Brain microvascular endothelial cell (primary cell): ENCODE results near the gene MDM4.
"Not testable (repeated sequence)": the region's sequence is repeated elsewhere in the genome, so short reads cannot be mapped to it uniquely, and the experiment has no call there.

ENCODE experiments used
- DNase-seq: peaks from one replicate; pipeline ENCODE4 v3.0.0-alpha.2; 2020
- H3K27ac ChIP-seq: fragments of 250-450 bp; sonication (Bioruptor Pico); 2 replicates; pipeline ENCODE4 v1.5.1; 2020; ENCODE audit warnings: mild to moderate bottlenecking, moderate library complexity
- H3K27me3 ChIP-seq: fragments of 250-450 bp; sonication (Bioruptor Pico); replicated peaks from 2 replicates; pipeline ENCODE4 v1.5.1; 2020; ENCODE audit warnings: mild to moderate bottlenecking
- H3K36me3 ChIP-seq: fragments of 250-450 bp; sonication (Bioruptor Pico); replicated peaks from 2 replicates; pipeline ENCODE4 v1.5.1; 2020; ENCODE audit warnings: mild to moderate bottlenecking
- H3K4me3 ChIP-seq: 2 replicates; pipeline ENCODE4 v1.5.1; 2011; ENCODE audit warnings: low read depth, mild to moderate bottlenecking, control low read depth, low read length, moderate library complexity
- in situ Hi-C: cut with HindIII; loops from 2 replicates; pipeline ENCODE4 v1.10.0; 2017; ENCODE audit warnings: low sequenced_read_pairs, low pct_ligation_motif_present
- TF ChIP-seq, protein P1 (sequence below): IDR thresholded peaks from 2 replicates; pipeline ENCODE4 v1.5.1; 2011; ENCODE audit warnings: low read depth, mild to moderate bottlenecking, moderate library complexity, low read length, control low read depth, inconsistent platforms; ENCODE audit errors: missing control alignments

Gene MDM4

DNA sequence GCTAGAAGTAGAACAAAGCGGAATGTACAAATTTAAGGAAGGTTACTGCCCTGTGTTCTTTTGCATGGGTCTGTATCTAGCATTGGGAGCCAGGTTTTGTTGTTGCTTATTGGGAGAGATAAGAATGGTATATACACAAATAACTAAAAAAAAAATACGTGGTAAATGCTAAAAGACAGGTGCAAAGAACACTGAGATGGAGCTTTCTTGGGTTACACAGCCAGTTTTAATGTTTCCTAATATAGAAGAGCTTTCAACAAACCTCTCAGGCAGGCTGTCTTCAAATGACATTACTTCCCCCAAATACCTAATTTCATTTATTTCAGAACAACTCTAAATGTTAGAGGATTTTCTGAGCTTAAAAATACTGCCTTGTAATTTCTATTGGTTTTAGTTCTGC, 1.4 kb upstream of the MDM4 start:
- TF ChIP-seq, protein P1, sequence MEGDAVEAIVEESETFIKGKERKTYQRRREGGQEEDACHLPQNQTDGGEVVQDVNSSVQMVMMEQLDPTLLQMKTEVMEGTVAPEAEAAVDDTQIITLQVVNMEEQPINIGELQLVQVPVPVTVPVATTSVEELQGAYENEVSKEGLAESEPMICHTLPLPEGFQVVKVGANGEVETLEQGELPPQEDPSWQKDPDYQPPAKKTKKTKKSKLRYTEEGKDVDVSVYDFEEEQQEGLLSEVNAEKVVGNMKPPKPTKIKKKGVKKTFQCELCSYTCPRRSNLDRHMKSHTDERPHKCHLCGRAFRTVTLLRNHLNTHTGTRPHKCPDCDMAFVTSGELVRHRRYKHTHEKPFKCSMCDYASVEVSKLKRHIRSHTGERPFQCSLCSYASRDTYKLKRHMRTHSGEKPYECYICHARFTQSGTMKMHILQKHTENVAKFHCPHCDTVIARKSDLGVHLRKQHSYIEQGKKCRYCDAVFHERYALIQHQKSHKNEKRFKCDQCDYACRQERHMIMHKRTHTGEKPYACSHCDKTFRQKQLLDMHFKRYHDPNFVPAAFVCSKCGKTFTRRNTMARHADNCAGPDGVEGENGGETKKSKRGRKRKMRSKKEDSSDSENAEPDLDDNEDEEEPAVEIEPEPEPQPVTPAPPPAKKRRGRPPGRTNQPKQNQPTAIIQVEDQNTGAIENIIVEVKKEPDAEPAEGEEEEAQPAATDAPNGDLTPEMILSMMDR = no peak
- no peak for DNase-seq
- Histone ChIP-seq H3K36me3 (no peaks in the 10 kb centered on the region), H3K4me3 (no peak overlapping the region), H3K27ac (no peak overlapping the region), H3K27me3 (no peaks in the 10 kb centered on the region)
- in situ Hi-C loops = no loop called here

DNA sequence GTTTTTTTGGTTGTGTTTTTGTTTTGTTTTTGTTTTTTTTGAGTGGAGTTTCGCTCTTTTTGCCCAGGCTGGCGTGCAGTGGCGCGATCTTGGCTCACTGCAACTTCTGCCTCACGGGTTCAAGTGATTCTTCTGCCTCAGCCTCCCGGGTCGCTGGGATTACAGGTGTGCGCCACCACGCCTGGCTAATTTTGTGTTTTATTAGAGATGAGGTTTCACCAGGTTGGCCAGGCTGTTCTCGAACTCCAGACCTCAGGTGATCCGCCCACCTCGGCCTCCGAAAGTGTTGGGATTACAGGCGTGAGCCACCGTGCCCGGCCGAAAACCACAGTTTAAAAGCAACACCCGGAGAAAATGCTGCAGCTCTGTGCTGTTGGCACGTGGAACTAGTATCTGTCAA, 1.2 kb downstream of the MDM4 start:
- H3K36me3 ChIP-seq, H3K4me3 ChIP-seq, H3K27ac ChIP-seq, in situ Hi-C loops, H3K27me3 ChIP-seq, DNase-seq: not testable (repeated sequence)

DNA sequence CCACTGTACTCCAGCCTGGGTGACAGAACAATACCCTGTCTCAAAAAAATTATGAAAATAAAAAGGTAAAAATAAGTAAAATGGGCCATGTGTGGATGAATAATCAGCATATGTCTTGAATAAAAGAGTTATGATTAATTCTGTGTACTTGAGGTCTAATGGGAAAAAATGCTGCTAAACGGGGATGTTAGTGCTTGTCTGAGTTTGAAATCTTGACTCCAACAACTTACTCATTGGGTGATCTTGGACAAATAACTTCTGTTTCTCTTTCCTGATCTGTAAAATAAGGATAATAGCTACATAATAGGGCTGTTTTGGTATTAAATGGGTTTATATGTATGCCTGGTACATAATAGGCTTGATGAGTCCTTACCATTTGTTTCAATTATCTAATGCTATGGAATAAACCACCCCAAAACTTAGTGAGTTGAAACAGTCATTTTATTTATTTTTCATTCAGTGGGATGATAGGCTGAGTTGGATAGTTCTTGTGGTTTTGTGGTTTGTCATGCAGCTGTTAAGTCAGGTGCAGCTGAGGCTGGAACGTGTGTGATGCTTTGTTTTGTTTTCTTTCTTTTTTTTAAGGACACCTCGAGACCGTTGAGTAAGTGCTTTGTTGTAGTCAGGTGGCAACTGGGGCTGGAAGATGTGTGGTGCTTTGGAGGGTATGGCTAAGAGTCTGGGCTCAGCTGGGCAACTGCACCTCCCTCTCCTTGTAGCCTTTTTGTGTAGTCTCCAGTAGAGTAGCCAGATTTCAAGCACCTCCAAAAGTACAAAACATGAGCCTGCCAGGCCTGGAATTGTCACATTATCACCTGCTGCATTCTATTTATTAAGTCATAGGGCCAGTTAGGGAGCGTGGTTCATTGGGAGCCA, 4.9 kb downstream of the MDM4 start:
- peaks cover 8% of the 10 kb centered on the region for H3K36me3 ChIP-seq
- no peaks in the 10 kb centered on the region for H3K27me3 ChIP-seq
- H3K4me3 ChIP-seq = no peak overlapping the region
- in situ Hi-C loops = no loop called here
- no peak overlapping the region for H3K27ac ChIP-seq
- peak; percentile 52 for DNase-seq
- TF ChIP-seq, protein P1 = no peak

DNA sequence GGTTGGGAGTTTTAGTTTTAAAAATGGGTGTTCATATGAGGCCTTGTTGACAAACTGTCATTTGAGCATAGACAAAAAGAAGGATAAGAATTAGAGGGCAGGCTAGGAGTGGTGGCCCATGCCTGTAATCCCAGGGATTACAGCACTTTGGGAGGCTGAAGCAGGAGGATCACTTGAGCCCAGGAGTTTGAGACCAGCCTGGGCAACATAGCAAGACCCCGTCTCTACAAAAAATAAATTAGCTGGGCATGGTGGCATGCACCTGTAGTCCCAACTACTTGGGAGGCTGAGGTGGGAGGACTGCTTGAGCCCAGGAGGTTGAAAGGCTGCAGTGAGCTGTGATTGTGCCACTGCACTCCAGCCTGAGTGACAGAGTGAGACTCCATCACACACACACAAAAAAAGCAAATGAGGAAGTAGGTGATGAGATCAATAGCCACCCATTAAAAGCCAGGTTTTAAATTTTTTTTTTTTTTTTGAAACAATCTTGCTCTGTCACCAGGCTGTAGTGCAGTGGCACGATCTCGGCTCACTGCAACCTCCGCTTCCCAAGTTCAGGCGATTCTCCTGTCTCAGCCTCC, 5.8 kb downstream of the MDM4 start:
- peaks cover 15% of the 10 kb centered on the region for H3K36me3 ChIP-seq
- H3K27ac ChIP-seq, DNase-seq, in situ Hi-C loops, H3K27me3 ChIP-seq, H3K4me3 ChIP-seq: not testable (repeated sequence)

DNA sequence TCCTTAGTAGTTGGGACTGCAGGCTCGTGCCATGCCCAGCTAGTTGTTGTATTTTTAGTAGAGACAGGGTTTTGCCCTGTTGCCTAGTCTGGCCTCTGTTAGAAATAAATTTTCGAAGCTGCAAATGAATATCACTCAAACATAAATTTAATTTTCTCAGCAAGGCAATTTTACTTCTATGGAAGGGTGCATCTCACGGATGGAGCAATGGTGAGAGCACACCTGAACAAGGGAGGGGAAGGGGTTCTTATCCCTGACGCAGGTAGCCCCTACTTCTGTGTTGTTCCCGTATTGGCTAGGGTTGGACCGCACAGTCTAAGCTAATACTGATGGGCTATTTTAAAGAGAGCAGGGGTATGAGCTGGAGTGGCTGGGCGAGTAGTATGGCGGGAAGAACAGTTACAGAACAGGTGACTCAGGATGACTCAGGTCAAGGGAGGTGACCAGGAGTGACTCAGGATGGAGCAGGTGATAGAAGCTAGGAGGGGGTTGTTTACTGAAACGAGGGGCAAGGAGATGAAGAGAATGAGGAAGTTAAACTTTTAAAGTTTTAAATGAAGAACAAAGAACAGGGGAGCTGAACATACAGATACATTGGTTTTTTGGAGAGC, 7.5 kb downstream of the MDM4 start:
- no peaks in the 10 kb centered on the region for H3K27me3 ChIP-seq
- H3K4me3 ChIP-seq = no peak overlapping the region
- peaks cover 18% of the 10 kb centered on the region for H3K36me3 ChIP-seq
- no peak overlapping the region for H3K27ac ChIP-seq
- DNase-seq = no peak
- TF ChIP-seq, protein P1 = no peak
- in situ Hi-C loops = no loop called here

DNA sequence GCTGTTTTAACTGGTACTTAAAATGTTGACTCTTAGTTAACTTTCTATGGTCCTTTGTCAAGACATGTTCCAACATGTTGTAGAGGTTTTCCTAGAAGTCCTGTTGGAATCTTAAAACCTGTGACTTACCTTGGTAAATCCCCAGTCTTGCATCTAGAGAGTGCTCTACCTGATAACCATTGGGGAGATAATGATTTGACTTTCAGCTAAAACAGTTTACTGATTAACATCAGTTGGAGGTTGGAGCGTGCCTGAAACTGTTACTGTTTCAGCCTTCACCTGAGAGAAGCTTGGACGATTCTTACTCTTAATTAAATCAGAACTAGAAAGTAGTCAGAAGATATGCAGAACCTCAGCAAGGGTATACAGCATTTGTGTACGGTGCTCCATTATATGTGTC, 8.8 kb downstream of the MDM4 start:
- TF ChIP-seq, protein P1 = no peak
- in situ Hi-C loops = no loop called here
- peaks cover 24% of the 10 kb centered on the region for H3K36me3 ChIP-seq

More for the DNA sequence above, 8.8 kb downstream of the MDM4 start:
- H3K4me3 ChIP-seq = no peak overlapping the region
- no peaks in the 10 kb centered on the region for H3K27me3 ChIP-seq
- H3K27ac ChIP-seq = no peak overlapping the region
- DNase-seq = no peak
